ENCODE data around the gene GORASP1. TPM values are rescaled to one million over a fixed set of nuclear protein-coding genes. Genes with fewer than 3 reads are reported as not detected.

GORASP1 gene
- total and polyA plus RNA-seq, 10 donors: 20.6 to 74.5 (median 62.2) TPM

DNA sequence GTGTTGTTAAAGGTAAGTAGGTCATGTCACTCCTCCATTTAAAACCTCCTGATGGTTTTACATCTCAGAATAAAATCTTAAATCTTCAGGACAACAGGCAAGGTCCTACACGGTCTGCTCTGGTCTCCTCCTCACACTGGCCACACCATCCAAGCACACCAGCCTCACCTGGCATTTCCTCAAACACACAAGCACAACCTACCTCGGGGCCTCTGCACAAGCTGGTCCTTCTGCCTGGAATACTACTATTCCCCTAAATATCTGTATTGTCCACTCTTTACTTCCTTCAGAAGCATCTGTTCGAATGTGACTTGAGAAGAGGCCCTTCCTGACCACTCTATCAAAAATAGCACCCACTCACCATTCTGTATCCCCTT, 1.8 kb downstream of the GORASP1 start:
- intact Hi-C loops (cut with DNase I; ENCODE audit: low total_unique reads): loop anchor here (10.0 kb wide), 1 partner anchor 189 kb away; no protein-coding TSS in a partner anchor
- TF ChIP-seq, protein P1, sequence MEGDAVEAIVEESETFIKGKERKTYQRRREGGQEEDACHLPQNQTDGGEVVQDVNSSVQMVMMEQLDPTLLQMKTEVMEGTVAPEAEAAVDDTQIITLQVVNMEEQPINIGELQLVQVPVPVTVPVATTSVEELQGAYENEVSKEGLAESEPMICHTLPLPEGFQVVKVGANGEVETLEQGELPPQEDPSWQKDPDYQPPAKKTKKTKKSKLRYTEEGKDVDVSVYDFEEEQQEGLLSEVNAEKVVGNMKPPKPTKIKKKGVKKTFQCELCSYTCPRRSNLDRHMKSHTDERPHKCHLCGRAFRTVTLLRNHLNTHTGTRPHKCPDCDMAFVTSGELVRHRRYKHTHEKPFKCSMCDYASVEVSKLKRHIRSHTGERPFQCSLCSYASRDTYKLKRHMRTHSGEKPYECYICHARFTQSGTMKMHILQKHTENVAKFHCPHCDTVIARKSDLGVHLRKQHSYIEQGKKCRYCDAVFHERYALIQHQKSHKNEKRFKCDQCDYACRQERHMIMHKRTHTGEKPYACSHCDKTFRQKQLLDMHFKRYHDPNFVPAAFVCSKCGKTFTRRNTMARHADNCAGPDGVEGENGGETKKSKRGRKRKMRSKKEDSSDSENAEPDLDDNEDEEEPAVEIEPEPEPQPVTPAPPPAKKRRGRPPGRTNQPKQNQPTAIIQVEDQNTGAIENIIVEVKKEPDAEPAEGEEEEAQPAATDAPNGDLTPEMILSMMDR (IDR thresholded peaks at IDR 0.05 in 8 of 11, conservative IDR thresholded peaks at IDR 0.05 in 3 of 11): no peak
- TF ChIP-seq POLR2AphosphoS5 (IDR thresholded peaks at IDR 0.05): no peak
- TF ChIP-seq POLR2A (IDR thresholded peaks at IDR 0.05): no peak
- Histone ChIP-seq H3K36me3 (peaks cover 0 to 32% (median under 1%) of the 10 kb centered on the region in 6 donors), H3K4me3 (peak overlapping the region in 3 of 8 donors; percentile 74 to 85 (median 79)), H3K27ac (peak overlapping the region in 4 of 8 donors; percentile 90 to 94 (median 93)), H3K27me3 (replicated peaks in 1 of 7) (no peaks in the 10 kb centered on the region), H3K4me1 (peaks cover 15 to 84% (median 62%) of the 10 kb centered on the region in 6 donors), H3K9me3 (no peaks in the 10 kb centered on the region)
- no peak for DNase-seq
- 70 to 86% (median 80%) methylated on average over 3 of the region's 3 CpGs for WGBS, 5 donors

DNA sequence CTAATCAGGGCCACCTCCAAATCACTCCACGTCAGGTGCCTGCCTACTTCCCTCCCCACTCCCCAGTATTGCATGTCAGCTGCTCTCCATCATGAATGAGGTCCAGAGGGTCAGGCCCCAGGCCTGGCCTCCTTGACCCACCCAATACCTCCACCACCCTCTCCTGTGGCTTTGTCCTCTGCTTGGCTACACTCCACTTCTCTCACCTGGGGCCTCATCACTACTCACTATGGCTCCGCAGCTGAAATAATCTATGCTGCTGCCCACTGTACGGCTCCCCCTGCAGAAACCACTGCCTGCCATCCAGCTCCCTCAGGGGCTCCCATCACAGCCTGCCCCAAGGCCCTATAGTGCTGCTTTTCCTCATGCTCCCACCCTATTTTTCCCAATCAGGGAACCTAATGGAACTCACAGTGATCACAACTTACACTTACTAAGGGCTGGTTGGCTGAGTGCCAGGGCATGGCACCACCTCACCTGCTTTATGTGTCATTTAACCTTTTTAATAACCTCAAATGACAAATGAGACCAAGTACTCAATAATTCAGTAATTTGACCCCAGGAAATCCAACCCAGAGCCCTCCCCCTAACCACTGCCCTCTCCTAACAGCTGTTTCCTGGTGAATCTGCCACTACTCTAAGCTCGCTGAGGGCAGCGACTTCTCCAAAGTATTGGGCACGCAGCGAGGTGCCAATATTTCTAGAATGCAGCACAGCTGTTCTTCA, 2.3 kb downstream of the GORASP1 start:
- TF ChIP-seq POLR2A (IDR thresholded peaks at IDR 0.05) (no peak), POLR2AphosphoS5 (IDR thresholded peaks at IDR 0.05) (no peak)
- TF ChIP-seq, protein P1 (IDR thresholded peaks at IDR 0.05 in 8 of 11, conservative IDR thresholded peaks at IDR 0.05 in 3 of 11): no peak
- Histone ChIP-seq H3K4me3 (peak overlapping the region in 1 of 8 donors; percentile 79), H3K9me3 (no peaks in the 10 kb centered on the region), H3K27me3 (replicated peaks in 1 of 7) (no peaks in the 10 kb centered on the region), H3K4me1 (peaks cover 15 to 87% (median 62%) of the 10 kb centered on the region in 6 donors), H3K36me3 (peaks cover 0 to 32% (median 6%) of the 10 kb centered on the region in 6 donors), H3K27ac (peak overlapping the region in 3 of 8 donors; percentile 47 to 94 (median 93))
- WGBS, 5 donors: 78 to 86% (median 80%) methylated on average over 6 to 7 of the region's 7 CpGs
- intact Hi-C loops (cut with DNase I; ENCODE audit: low total_unique reads): loop anchor here (10.0 kb wide), 1 partner anchor 190 kb away; no protein-coding TSS in a partner anchor
- DNase-seq: no peak

DNA sequence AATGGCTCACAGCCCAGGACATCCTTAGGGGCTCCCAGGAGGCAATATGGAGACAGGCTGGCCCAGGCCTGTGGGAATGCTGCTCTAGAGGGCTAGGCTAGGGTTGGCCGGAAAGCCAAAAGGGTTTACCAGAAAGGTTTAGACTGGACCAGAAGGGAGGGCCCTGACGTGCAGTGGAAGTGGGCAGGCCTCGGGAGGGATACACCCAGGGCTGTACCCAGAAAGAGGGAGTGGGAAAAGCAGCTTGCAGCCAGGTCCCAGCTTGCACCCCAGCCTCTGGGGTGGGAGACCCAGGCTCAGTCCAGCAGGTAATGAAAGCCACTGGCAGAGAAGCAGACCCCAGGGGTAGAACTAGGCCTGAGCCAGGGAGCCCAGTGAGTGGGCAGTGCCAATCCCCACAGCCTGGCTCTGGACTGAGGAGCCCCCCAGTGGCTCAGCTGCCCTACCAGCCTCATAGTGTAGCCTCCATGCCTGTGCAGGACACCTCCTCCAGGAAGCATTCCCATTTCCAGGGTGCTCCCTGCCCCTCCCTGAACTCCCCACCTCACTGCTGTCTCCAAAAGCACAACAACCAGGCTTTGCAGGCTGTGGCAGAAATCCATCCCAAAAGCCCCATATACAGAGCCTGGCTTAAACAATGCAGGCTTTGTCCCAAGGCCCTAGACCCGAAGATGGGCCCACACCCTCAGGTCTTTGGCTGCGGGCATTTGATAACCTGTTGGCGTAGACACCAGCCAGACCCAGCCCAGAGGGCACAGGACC, 3.5 kb downstream of the GORASP1 start:
- DNase-seq: no peak
- TF ChIP-seq POLR2A (IDR thresholded peaks at IDR 0.05): no peak
- TF ChIP-seq POLR2AphosphoS5 (IDR thresholded peaks at IDR 0.05): no peak
- TF ChIP-seq, protein P1 (IDR thresholded peaks at IDR 0.05 in 8 of 11, conservative IDR thresholded peaks at IDR 0.05 in 3 of 11): no peak
- intact Hi-C loops (cut with DNase I; ENCODE audit: low total_unique reads): loop anchor here (10.0 kb wide), 1 partner anchor 191 kb away; no protein-coding TSS in a partner anchor
- Histone ChIP-seq H3K9me3 (no peaks in the 10 kb centered on the region), H3K27ac (peak overlapping the region in 4 of 8 donors; percentile 45 to 94 (median 70)), H3K4me1 (peaks cover 15 to 82% (median 59%) of the 10 kb centered on the region in 6 donors), H3K4me3 (no peak overlapping the region), H3K36me3 (peaks cover 0 to 40% (median 17%) of the 10 kb centered on the region in 6 donors), H3K27me3 (replicated peaks in 1 of 7) (no peaks in the 10 kb centered on the region)
- WGBS, 5 donors: 67 to 93% (median 87%) methylated on average over 4 to 6 of the region's 6 CpGs

Data from spleen (tissue), 11 donors.